Testis (tissue), 2 donors: Measurements from ENCODE around the gene LARP1B.

Experiments
- CTCF ChIP-seq, 3 experiments: fragments of 450-650 bp in 2 of 3; fragments of 200-600 bp in 1 of 3; sonication (generic) in 1 of 3; IDR thresholded peaks; one replicate each; pipeline ENCODE4 v1.5.1; 2016 to 2019; ENCODE audit warnings: antibody characterized with exemption in 3 of 3, mild to moderate bottlenecking in 2 of 3, moderate library complexity in 1 of 3
- POLR2A ChIP-seq: fragments of 450-650 bp; IDR thresholded peaks from one replicate; pipeline ENCODE4 v1.6.1; 2017; ENCODE audit warnings: antibody characterized with exemption, mild to moderate bottlenecking, moderate library complexity

- TF ChIP-seq POLR2A (no peak), CTCF (IDR thresholded peaks at IDR 0.05) (no peak)
Observed at GRCh38 chr4:128255906-128256305, 194.8 kb downstream of the LARP1B start.
